Parathyroid adenoma (tissue), 2 donors: ENCODE measurements around the gene APBA1.

Experiments
- H2AFZ ChIP-seq: fragments of 300-600 bp; sonication (generic); one replicate; pipeline ENCODE4 v1.7.0; 2017; ENCODE audit warnings: antibody characterized with exemption, mild to moderate bottlenecking
- H3K27ac ChIP-seq: fragments of 300-600 bp; sonication (generic); one replicate; pipeline ENCODE4 v1.7.0; 2017
- H3K27me3 ChIP-seq: fragments of 300-600 bp; sonication (generic); one replicate; pipeline ENCODE4 v1.7.0; 2017; ENCODE audit warnings: low read length; ENCODE audit not compliant: control insufficient read depth, insufficient read depth
- H3K36me3 ChIP-seq: fragments of 300-600 bp; sonication (generic); one replicate; pipeline ENCODE4 v1.7.0; 2017; ENCODE audit warnings: low read length; ENCODE audit not compliant: control insufficient read depth, insufficient read depth
- H3K4me1 ChIP-seq: fragments of 300-600 bp; sonication (generic); one replicate; pipeline ENCODE4 v1.7.0; 2017; ENCODE audit warnings: control low read depth
- H3K4me2 ChIP-seq: fragments of 300-600 bp; sonication (generic); one replicate; pipeline ENCODE4 v1.7.0; 2017; ENCODE audit warnings: low read length
- H3K4me3 ChIP-seq: fragments of 300-600 bp; sonication (generic); one replicate; pipeline ENCODE4 v1.7.0; 2017; ENCODE audit warnings: low read depth, low read length
- H3K79me2 ChIP-seq: fragments of 300-600 bp; sonication (generic); one replicate; pipeline ENCODE4 v1.7.0; 2017; ENCODE audit warnings: control low read depth
- H3K9ac ChIP-seq: fragments of 300-600 bp; sonication (generic); one replicate; pipeline ENCODE4 v1.7.0; 2017; ENCODE audit warnings: mild to moderate bottlenecking
- H3K9me3 ChIP-seq: fragments of 300-600 bp; sonication (generic); one replicate; pipeline ENCODE4 v1.7.0; 2017; ENCODE audit warnings: low read length; ENCODE audit not compliant: control insufficient read depth
- TF ChIP-seq, protein P1 (sequence below): fragments of 300-600 bp; sonication (generic); IDR thresholded peaks from one replicate; pipeline ENCODE4 v1.7.0; 2017; ENCODE audit warnings: antibody characterized with exemption, mild to moderate bottlenecking
- donor health status: primary hyperparathyroidism.

The APBA1 gene

DNA sequence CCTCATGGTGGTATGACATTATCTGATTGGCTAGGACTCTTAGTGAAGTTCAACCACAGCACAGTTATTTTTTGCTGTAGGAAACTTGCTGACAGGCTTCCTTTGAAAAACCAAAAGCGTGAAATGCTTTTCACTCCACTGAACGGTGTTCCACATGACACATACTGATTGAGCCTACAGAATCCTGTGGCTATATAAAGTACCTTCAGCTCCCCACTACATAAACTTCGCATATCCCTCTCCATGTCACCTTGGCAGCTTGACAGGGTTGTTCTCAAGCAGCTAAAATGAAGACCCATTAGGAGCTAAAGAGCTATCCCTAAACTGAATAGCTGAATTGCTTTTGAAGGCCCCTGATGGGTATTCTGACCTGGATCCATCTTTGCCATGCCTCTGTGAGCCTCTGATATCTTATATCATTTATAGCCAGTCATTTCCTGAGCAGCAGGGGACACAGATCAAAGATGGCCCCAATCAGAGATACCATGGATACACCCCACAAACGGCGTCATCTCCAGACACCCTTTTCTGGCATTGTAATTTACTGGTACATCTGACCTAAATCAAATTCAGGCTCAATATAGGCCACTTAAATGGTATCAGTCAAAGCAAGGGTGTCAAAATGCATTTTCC is 91.5 kb downstream of the APBA1 start:
- H3K4me3 ChIP-seq = no peak overlapping the region
- H3K4me2 ChIP-seq = peak overlapping the region; percentile 20
- H3K27ac ChIP-seq = peak overlapping the region; percentile 35
- TF ChIP-seq, protein P1, sequence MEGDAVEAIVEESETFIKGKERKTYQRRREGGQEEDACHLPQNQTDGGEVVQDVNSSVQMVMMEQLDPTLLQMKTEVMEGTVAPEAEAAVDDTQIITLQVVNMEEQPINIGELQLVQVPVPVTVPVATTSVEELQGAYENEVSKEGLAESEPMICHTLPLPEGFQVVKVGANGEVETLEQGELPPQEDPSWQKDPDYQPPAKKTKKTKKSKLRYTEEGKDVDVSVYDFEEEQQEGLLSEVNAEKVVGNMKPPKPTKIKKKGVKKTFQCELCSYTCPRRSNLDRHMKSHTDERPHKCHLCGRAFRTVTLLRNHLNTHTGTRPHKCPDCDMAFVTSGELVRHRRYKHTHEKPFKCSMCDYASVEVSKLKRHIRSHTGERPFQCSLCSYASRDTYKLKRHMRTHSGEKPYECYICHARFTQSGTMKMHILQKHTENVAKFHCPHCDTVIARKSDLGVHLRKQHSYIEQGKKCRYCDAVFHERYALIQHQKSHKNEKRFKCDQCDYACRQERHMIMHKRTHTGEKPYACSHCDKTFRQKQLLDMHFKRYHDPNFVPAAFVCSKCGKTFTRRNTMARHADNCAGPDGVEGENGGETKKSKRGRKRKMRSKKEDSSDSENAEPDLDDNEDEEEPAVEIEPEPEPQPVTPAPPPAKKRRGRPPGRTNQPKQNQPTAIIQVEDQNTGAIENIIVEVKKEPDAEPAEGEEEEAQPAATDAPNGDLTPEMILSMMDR = no peak
- no peak overlapping the region for H3K9ac ChIP-seq
- no peaks in the 10 kb centered on the region for H3K79me2 ChIP-seq
- no peaks in the 10 kb centered on the region for H3K27me3 ChIP-seq
- no peak overlapping the region for H2AFZ ChIP-seq
- no peaks in the 10 kb centered on the region for H3K36me3 ChIP-seq
- peaks cover 15% of the 10 kb centered on the region for H3K4me1 ChIP-seq
- H3K9me3 ChIP-seq = no peaks in the 10 kb centered on the region

DNA sequence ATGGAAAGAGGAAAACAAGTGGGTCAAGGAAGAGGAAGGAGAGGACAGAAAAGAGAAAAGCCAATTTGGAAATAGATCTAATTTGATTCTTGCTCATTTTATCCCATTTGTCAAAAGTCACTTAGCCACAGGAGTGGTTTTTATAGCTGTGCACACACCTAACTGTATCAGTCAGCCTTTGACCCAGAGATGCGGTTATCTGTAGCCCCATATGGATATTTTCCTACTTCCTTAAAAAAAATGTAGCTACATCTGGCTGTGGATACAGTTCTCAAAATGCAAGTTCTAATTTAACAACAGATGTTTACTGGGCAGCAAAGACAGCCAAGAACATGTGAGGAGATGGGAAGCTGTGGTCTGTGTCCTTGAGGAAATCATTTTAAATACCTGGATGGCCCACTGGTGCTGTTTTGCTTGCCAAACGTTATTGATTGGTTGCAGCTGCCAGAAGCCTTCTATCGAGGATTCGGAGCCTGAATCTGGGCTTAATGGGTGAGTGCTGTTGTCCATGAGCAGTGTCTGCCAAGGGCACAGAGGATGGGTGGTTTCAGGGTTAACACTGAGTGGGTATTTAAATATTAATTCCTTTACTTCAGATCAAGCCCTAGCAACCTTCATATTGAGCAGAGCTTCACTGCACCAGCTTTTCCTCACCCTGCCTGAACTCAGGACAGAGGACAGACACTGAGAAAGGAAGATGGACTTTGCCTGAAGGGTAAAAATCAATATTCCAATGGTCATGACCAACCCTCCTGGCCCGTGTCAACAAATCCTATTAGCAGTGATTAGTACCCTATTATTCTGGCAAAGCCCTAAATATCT is 92.2 kb downstream of the APBA1 start:
- Histone ChIP-seq H3K9ac (no peak overlapping the region), H3K4me1 (peaks cover 15% of the 10 kb centered on the region), H3K4me3 (no peak overlapping the region), H3K27me3 (no peaks in the 10 kb centered on the region), H2AFZ (no peak overlapping the region), H3K36me3 (no peaks in the 10 kb centered on the region), H3K9me3 (no peaks in the 10 kb centered on the region), H3K79me2 (no peaks in the 10 kb centered on the region), H3K4me2 (peak overlapping the region; percentile 20), H3K27ac (peak overlapping the region; percentile 35)
- TF ChIP-seq, protein P1 = no peak

DNA sequence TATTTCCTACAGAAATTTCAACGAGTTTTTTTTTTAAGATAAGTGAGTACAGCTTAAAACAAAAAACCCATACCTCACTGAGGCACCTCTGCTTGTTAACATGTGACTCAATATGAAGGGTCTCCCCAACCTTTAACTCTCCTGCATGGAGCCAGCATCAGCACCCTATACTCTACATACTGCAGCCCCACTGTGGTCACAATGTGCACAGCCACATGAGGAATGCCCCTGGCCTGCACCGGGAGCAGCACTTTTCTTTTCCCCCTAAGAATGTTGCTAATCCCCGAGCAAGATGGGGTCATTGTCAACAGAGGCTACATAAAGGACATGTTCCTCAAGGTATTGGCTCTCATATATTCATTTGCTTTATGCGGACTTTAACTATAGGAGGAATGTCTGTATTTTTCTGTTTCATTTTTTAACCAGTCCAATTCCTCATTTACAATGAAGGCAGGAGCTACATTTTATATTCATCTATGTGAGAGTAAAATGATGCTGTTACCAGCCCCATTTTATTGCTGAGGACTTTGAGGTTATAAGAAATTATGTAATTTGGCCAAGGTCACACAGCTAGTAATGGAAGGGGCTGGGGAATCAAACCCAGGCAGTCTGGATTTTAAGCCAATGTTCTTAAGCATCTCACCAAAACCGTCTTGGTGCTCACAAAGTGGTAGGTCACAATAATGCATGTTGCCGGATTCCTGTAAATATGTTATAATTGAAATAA is 93.0 kb downstream of the APBA1 start:
- Histone ChIP-seq H3K27me3 (no peaks in the 10 kb centered on the region), H3K79me2 (no peaks in the 10 kb centered on the region), H3K4me2 (no peak overlapping the region), H3K9ac (no peak overlapping the region), H3K27ac (no peak overlapping the region), H3K36me3 (no peaks in the 10 kb centered on the region), H3K4me1 (peaks cover 15% of the 10 kb centered on the region), H3K4me3 (no peak overlapping the region), H2AFZ (no peak overlapping the region), H3K9me3 (no peaks in the 10 kb centered on the region)
- TF ChIP-seq, protein P1 = no peak

DNA sequence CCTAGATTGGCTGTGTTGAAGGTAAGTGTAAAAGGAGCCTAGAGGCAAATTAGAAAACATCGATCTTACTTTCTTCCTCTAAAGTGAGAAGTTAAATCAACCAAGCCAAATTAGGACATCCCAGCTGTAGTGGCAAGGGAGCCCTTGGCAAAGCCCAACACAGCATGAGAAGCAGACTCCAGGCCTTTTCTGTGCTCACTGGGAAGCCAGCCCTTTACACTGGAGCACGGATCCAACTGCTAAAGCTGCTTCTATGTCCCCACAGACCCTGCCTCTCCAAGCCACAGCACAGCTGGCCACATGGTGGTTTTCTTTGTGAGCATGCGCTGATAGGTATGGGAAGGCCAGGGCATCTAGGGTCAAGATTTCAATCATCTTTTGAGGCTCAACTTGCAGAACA is 94.1 kb downstream of the APBA1 start:
- H3K79me2 ChIP-seq = no peaks in the 10 kb centered on the region
- peaks cover 11% of the 10 kb centered on the region for H3K4me1 ChIP-seq
- H3K36me3 ChIP-seq = no peaks in the 10 kb centered on the region
- H2AFZ ChIP-seq = no peak overlapping the region
- H3K9me3 ChIP-seq = no peaks in the 10 kb centered on the region
- no peak overlapping the region for H3K9ac ChIP-seq
- H3K4me2 ChIP-seq = no peak overlapping the region
- no peaks in the 10 kb centered on the region for H3K27me3 ChIP-seq
- TF ChIP-seq, protein P1 = no peak
- H3K4me3 ChIP-seq = no peak overlapping the region
- no peak overlapping the region for H3K27ac ChIP-seq
